ENCODE measurements around the gene ANKRD11. TPM values are rescaled to one million over a fixed set of nuclear protein-coding genes. Genes with fewer than 3 reads are reported as not detected.
A peak's percentile ranks its signal among the peaks of the same experiment; 100 is the strongest.

Gene ANKRD11
- total RNA-seq, 1 donor from 2014 or later, result 367 TPM

GRCh38 chr16:89279666-89280481 lies 210.5 kb downstream of the ANKRD11 start:
- TF ChIP-seq CTCF (IDR thresholded peaks at IDR 0.05; ENCODE audit: partially characterized antibody, unreplicated experiment), result no peak
- Mint-ChIP-seq H3K27ac (ENCODE audit: unreplicated experiment) (no peak overlapping the region), H3K27me3 (ENCODE audit: unreplicated experiment) (peaks cover 9% of the 10 kb centered on the region), H3K36me3 (ENCODE audit: unreplicated experiment) (no peaks in the 10 kb centered on the region), H3K9me3 (ENCODE audit: unreplicated experiment) (peaks cover 11% of the 10 kb centered on the region), H3K4me3 (ENCODE audit: unreplicated experiment) (no peak overlapping the region), H3K4me1 (ENCODE audit: low read depth, unreplicated experiment) (no peaks in the 10 kb centered on the region)
- no peak for DNase-seq

GRCh38 chr16:89278441-89279240 lies 211.7 kb downstream of the ANKRD11 start:
- Mint-ChIP-seq H3K27me3 (ENCODE audit: unreplicated experiment) (peaks cover 13% of the 10 kb centered on the region), H3K9me3 (ENCODE audit: unreplicated experiment) (peaks cover 12% of the 10 kb centered on the region), H3K4me3 (ENCODE audit: unreplicated experiment) (no peak overlapping the region), H3K36me3 (ENCODE audit: unreplicated experiment) (peaks cover 2% of the 10 kb centered on the region), H3K27ac (ENCODE audit: unreplicated experiment) (no peak overlapping the region), H3K4me1 (ENCODE audit: low read depth, unreplicated experiment) (no peaks in the 10 kb centered on the region)
- no peak for TF ChIP-seq CTCF (IDR thresholded peaks at IDR 0.05; ENCODE audit: partially characterized antibody, unreplicated experiment)
- no peak for DNase-seq

GRCh38 chr16:89277641-89278341 lies 212.6 kb downstream of the ANKRD11 start:
- peaks cover under 1% of the 10 kb centered on the region for H3K4me1 Mint-ChIP-seq (ENCODE audit: low read depth, unreplicated experiment)
- TF ChIP-seq CTCF (IDR thresholded peaks at IDR 0.05; ENCODE audit: partially characterized antibody, unreplicated experiment), result no peak
- H3K4me3 Mint-ChIP-seq (ENCODE audit: unreplicated experiment), result peak overlapping the region; percentile 17
- H3K27me3 Mint-ChIP-seq (ENCODE audit: unreplicated experiment), result peaks cover 15% of the 10 kb centered on the region
- DNase-seq, result no peak
- H3K9me3 Mint-ChIP-seq (ENCODE audit: unreplicated experiment), result peaks cover 19% of the 10 kb centered on the region
- peak overlapping the region; percentile 48 for H3K27ac Mint-ChIP-seq (ENCODE audit: unreplicated experiment)
- peaks cover 7% of the 10 kb centered on the region for H3K36me3 Mint-ChIP-seq (ENCODE audit: unreplicated experiment)

- Mint-ChIP-seq H3K4me1 (ENCODE audit: low read depth, unreplicated experiment) (peaks cover 1% of the 10 kb centered on the region), H3K4me3 (ENCODE audit: unreplicated experiment) (peak overlapping the region; percentile 17), H3K9me3 (ENCODE audit: unreplicated experiment) (peaks cover 25% of the 10 kb centered on the region), H3K27ac (ENCODE audit: unreplicated experiment) (peak overlapping the region; percentile 48), H3K27me3 (ENCODE audit: unreplicated experiment) (peaks cover 15% of the 10 kb centered on the region), H3K36me3 (ENCODE audit: unreplicated experiment) (peaks cover 10% of the 10 kb centered on the region)
- no peak for TF ChIP-seq CTCF (IDR thresholded peaks at IDR 0.05; ENCODE audit: partially characterized antibody, unreplicated experiment)
- DNase-seq, result no peak
These were observed 213.3 kb downstream of the ANKRD11 start for GRCh38 chr16:89277049-89277448.
